HepG2 (cell line): ENCODE data around the gene IRF1. TPM values are rescaled to one million over a fixed set of nuclear protein-coding genes. Genes with fewer than 3 reads are reported as not detected.

Experiments
- ARID5B ChIP-seq: IDR thresholded peaks from 2 replicates; pipeline ENCODE4 v1.4.0; 2020; ENCODE audit warnings: mild to moderate bottlenecking, missing genetic modification reagents
- CHCHD3 ChIP-seq: sonication (generic); formaldehyde crosslinking; IDR thresholded peaks from 2 replicates; pipeline ENCODE4 v1.8.0; 2022; ENCODE audit warnings: mild to moderate bottlenecking, missing genetic modification reagents, moderate library complexity
- FLYWCH1 ChIP-seq: sonication (generic); formaldehyde crosslinking; IDR thresholded peaks from 2 replicates; pipeline ENCODE4 v1.8.1; 2023; ENCODE audit warnings: mild to moderate bottlenecking, missing genetic modification reagents
- HDAC6 ChIP-seq: fragments of 200-600 bp; sonication (generic); IDR thresholded peaks from 2 replicates; pipeline ENCODE4 v1.7.0; 2017; ENCODE audit warnings: mild to moderate bottlenecking, antibody characterized with exemption, low read length, low read depth
- HNF1A ChIP-seq, 2 experiments: sonication (generic) in 1 of 2; formaldehyde crosslinking in 1 of 2; IDR thresholded peaks; 2 replicates each; pipeline versions ENCODE4 v1.4.0 to v1.6.1; 2016 to 2020; ENCODE audit warnings: borderline replicate concordance in 1 of 2, low read depth in 1 of 2, mild to moderate bottlenecking in 1 of 2, missing genetic modification reagents in 1 of 2
- KLF11 ChIP-seq: IDR thresholded peaks from 2 replicates; pipeline ENCODE4 v1.6.1; 2016; ENCODE audit warnings: missing compliant biosample characterization
- MTF2 ChIP-seq: sonication (generic); formaldehyde crosslinking; IDR thresholded peaks from 2 replicates; pipeline ENCODE4 v1.5.0; 2020; ENCODE audit warnings: missing genetic modification reagents, borderline replicate concordance
- PAF1 ChIP-seq: IDR thresholded peaks from 2 replicates; pipeline ENCODE4 v1.6.1; 2016; ENCODE audit warnings: missing genetic modification reagents, missing compliant biosample characterization
- POGK ChIP-seq: sonication (generic); formaldehyde crosslinking; conservative IDR thresholded peaks from 2 replicates; pipeline ENCODE4 v1.8.0; 2022; ENCODE audit warnings: mild to moderate bottlenecking, moderate library complexity, missing genetic modification reagents
- POLR2AphosphoS5 ChIP-seq: IDR thresholded peaks from 2 replicates; pipeline ENCODE4 v1.6.1; 2012; ENCODE audit warnings: low read depth, low read length
- RBM39 ChIP-seq: fragments of 200-400 bp; formaldehyde crosslinking; IDR thresholded peaks from one replicate; pipeline ENCODE4 v1.6.1; 2018; ENCODE audit warnings: antibody characterized with exemption, mild to moderate bottlenecking, low read depth, low read length; ENCODE audit not compliant: poor library complexity, severe bottlenecking
- RFXAP ChIP-seq: sonication (generic); formaldehyde crosslinking; IDR thresholded peaks from 2 replicates; pipeline ENCODE4 v1.4.0; 2020; ENCODE audit warnings: missing genetic modification reagents, borderline replicate concordance
- RNF2 ChIP-seq: fragments of 450-650 bp; conservative IDR thresholded peaks from 2 replicates; pipeline ENCODE4 v1.6.1; 2016; ENCODE audit warnings: low read depth
- TSC22D2 ChIP-seq: sonication (generic); formaldehyde crosslinking; IDR thresholded peaks from 2 replicates; pipeline ENCODE4 v1.5.1; 2020; ENCODE audit warnings: missing genetic modification reagents, mild to moderate bottlenecking, borderline replicate concordance
- ZBTB38 ChIP-seq: sonication (generic); formaldehyde crosslinking; IDR thresholded peaks from 2 replicates; pipeline ENCODE4 v1.5.1; 2020; ENCODE audit warnings: mild to moderate bottlenecking, missing genetic modification reagents
- ZNF296 ChIP-seq: sonication (generic); formaldehyde crosslinking; conservative IDR thresholded peaks from 2 replicates; pipeline ENCODE4 v1.5.0; 2020; ENCODE audit warnings: mild to moderate bottlenecking, missing genetic modification reagents
- ZNF549 ChIP-seq: sonication (generic); formaldehyde crosslinking; IDR thresholded peaks from 2 replicates; pipeline ENCODE4 v1.5.0; 2020; ENCODE audit warnings: missing genetic modification reagents
- ZNF629 ChIP-seq: sonication (generic); formaldehyde crosslinking; conservative IDR thresholded peaks from 2 replicates; pipeline ENCODE4 v1.5.0; 2020; ENCODE audit warnings: missing genetic modification reagents
- ZNF672 ChIP-seq: sonication (generic); formaldehyde crosslinking; IDR thresholded peaks from 2 replicates; pipeline ENCODE4 v1.8.1; 2022; ENCODE audit warnings: missing genetic modification reagents
- ZSCAN22 ChIP-seq: sonication (generic); formaldehyde crosslinking; IDR thresholded peaks from 2 replicates; pipeline ENCODE4 v1.4.0; 2020; ENCODE audit warnings: mild to moderate bottlenecking, missing genetic modification reagents
- polyA plus RNA-seq, 8 experiments: library from polyadenylated mRNA; depleted of rRNA in 3 of 8; stranded (reverse) in 7 of 8; unstranded in 1 of 8; fragments of >200 nt; fragmentation: Illumina TruSeq in 4 of 8; extraction: Trizol in 4 of 8; gene quantifications; 2 replicates each; pipeline versions ENCODE4 v1.2.1 to v1.2.3, GENCODE V29; 2011 to 2016; ENCODE audit warnings: low read depth in 4 of 8, missing spikeins in 1 of 8, mixed read lengths in 1 of 8; ENCODE audit not compliant: insufficient read depth in 1 of 8
- total RNA-seq, 5 experiments: library from RNA; depleted of rRNA; stranded (reverse); fragments of >200 nt; fragmentation: Illumina TruSeq; extraction: Trizol; gene quantifications; 2 replicates each; pipeline ENCODE4 v1.2.3, GENCODE V29; 2016; ENCODE audit warnings: low read depth in 1 of 5

Gene IRF1
- total and polyA plus RNA-seq, 2 of the 13 experiments (the other 11 are each of a cell fraction or from before 2014, with no cell fraction given): 4.1 to 8.8 TPM

- no peak for TF ChIP-seq TSC22D2 (CRISPR knock-in tag)
- TF ChIP-seq ZBTB38 (CRISPR knock-in tag): no peak
- no peak for TF ChIP-seq HDAC6
- no peak for TF ChIP-seq ZSCAN22 (CRISPR knock-in tag)
- TF ChIP-seq FLYWCH1 (CRISPR knock-in tag): no peak
- no peak; the same call in 1 of the 2 replicates for TF ChIP-seq KLF11 (CRISPR knock-in tag)
- TF ChIP-seq ZNF296 (CRISPR knock-in tag): 0 out of 2 replicates have a peak, but pooled peaks have one; percentile 49
- peak; percentile 25; the same call in 1 of the 2 replicates for TF ChIP-seq ARID5B (CRISPR knock-in tag)
- peak; percentile 45; the same call in 1 of the 2 replicates for TF ChIP-seq POLR2AphosphoS5
- TF ChIP-seq PAF1 (CRISPR knock-in tag): no peak
- 0 out of 2 replicates have a peak, but pooled peaks have one; percentile 30 for TF ChIP-seq POGK (CRISPR knock-in tag)
- no peak for TF ChIP-seq HNF1A (IDR thresholded peaks at IDR 0.05; ENCODE audit: low read depth)
- no peak for TF ChIP-seq HNF1A (CRISPR knock-in tag; IDR thresholded peaks at IDR 0.05; ENCODE audit: borderline replicate concordance)
- no peak; the same call in 1 of the 2 replicates for TF ChIP-seq RFXAP (CRISPR knock-in tag)
- no peak for TF ChIP-seq ZNF672 (CRISPR knock-in tag)
- TF ChIP-seq CHCHD3: no peak
- no peak for TF ChIP-seq ZNF549 (CRISPR knock-in tag)
- TF ChIP-seq RNF2: no peak
- no peak for TF ChIP-seq MTF2 (CRISPR knock-in tag)
- TF ChIP-seq ZNF629 (CRISPR knock-in tag): no peak
- peak; percentile 40 for TF ChIP-seq RBM39
These were observed 6.3 kb upstream of the IRF1 start (continued) for GRCh38 chr5:132496631-132497487.
